ENCODE results near the gene COX4I2.

Gene COX4I2

DNA sequence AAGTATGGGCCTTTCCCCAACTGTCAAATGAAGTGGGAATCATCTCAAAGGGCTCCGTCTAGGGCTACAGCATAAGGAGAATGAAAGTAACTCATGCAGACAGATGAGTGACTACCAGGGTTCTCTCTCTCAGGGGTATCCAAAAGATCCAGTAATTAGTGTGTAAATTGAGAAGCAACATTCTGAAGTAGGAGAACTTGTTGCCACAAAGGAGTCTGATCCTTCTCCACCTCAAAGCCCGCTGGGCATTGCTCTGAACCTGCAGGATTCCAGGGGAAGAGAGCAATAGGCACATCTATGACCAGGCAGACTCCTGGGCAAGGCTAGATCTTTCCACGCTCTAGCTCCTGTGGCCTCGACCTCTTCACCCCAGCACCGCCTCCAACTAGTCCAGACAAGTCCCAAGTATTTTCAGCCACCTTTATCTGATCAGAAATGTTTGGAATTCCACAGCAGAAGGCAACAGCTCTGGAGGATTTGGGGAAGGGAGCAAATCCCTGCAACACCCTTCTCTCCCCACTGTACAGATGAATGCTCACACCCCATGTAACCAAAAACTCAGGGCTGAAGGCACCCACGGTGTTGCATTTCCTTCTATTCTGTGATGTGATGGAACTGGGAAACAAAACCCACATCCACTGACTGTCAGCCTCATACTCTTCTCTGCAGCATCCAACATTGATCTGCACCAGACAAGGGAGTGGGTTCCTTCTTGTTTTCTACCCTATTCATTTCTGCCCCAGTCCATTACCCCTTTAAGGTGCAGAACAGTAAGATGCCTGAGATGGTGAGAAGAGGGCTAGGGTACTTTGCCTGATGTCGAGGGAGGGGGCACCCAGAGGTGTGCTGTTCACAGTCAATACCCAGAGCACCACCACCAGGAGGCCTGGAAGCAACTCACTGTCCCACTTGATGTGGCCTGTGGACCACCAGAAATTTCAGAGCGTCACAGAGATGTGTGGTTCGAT lies 41.0 kb downstream of the COX4I2 start:
- DNase-seq, result peak; percentile 65

DNA sequence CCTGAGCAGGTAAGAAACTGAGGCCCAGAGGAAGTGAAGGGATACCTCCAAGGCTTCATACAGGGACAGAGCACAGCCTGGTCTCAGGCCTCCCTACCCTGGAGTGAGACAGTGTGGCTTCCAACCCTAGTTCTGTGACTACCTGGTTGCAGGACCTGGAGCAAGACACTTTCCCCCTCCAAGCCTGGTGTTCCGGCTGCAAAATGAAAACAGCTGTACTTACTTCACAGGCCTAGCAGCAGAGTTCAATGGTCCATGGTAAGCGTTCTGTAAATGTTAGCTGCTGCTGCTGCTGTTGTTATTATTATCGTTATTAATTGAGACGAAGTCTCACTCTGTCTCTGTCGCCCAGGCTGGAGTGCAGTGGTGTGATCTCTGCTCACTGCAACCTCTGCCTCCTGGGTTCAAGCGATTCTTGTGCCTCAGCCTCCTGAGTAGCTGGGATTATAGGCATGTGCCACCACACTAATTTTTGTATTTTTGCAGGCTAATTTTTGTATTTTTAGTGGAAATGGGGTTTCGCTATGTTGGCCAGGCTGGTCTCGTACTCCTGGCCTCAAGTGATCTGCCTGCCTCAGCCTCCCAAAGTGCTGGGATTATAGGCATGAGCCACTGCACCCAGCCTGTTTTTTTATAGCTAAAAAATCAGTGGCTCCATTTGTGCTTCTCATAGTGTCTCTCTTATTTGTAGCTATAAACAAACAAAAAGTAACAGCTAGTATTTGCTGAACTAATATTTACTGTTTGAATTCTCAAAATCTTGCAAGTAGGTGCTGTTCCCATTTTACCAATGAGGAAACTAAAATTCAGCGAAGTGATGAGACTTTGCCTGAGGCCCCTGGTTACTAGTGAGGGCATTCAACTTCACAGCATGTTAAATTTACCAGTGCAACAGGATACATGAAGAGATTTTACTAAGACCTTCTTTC lies 41.9 kb downstream of the COX4I2 start:
- no peak for DNase-seq

DNA sequence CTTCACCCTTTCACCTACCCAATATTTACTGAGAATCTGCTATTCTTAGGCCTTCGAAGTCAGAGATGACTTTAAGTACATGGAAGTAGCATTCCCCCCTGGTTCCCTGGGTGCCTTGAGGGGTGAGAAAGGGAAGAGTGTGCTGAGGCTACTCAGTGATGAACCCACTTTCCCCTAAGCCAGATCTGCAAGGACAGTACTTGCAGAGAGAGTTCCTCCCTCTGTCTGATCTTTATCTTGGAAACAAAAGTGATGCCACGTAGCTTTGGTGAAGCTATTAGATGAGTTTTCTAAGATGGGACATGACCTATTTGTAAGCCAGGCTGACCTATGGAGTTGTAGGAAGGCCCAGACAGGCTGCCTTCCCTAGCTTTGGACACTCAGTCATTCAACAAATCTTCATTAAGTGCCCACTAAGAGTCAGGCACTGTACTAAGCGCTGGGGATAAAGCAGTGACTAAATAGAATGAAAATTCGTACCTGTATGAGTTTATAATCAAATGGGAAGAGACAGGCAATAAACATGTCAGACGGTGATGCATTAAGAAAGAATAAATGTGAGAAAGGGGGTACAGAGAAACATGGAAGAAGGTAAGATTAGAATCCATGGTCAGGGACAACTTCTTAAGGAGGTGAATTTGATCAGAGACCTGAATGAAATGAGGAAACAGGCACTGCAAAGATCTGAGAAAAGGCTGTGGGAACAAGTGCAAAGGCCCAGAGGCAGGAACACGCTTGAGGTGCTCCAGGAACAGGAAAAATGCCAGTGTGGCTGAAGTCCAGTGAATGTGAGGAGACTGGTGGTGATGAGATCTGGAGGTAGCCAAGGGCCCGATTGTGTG lies 42.8 kb downstream of the COX4I2 start:
- DNase-seq, result no peak

DNA sequence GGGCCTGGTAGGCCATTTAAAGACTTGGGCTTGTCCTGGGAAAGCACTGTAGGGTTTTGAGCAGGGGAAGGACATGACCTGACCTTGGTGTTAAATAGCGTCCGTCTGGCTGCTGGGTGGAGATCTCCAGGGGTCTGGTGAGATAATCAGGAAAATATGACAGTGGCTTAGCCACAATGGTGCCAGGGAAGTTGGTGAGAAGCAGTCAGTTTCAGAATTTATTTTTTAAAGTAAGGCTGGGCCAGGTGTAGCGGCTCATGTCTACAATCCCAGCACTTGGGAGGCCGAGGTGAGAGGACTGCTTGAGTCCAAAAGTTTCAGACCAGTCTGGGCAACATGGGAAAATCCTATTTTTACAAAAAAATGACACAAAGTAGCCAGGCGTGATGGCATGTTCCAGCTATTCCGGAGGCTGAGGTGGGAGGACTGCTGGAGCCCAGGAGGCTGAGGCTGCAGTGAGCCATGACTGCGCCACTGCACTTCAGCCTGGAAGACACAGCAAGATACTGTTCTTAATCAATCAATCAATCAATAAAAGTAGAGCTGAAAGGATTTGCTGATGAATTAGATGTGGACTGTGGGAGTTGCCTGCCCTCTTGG lies 43.5 kb downstream of the COX4I2 start:
- no peak for DNase-seq

DNA sequence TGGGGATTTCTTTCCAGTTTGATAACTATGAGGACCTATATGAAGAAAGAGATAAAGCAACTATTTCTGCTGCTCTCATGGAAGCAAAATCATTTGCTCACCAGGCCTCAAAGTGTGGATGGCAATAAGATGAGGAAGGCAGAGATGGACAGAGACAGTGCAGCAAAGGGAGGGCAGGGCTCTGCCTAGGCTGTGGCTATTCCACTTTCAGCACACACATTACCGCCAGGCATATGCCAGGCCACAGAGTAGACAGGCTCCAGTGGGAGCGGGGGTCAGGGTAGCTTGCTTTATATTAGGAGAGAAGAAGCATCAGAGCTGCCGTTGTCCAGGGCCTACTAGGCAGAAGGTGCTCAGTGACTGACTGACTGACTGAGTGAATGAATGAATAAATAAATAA lies 44.1 kb downstream of the COX4I2 start:
- DNase-seq, result no peak

DNA sequence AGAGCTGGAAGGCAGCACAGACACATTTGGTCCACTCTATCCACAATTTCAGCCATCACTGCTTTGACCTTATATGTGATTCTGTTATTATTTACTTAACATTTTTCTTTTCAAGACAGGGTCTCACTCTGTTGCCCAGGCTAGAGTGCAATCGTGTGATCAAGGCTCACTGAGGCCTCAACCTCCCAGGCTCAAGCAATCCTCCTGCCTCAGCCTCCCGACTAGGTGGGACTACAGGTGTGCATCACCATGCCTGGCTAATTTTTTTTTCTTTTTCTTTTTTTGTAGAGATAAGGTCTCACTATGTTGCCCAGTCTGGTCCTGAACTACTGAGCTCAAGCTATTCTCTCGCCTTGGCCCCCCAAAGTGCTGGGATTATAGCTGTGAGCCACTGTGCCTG lies 44.6 kb downstream of the COX4I2 start:
- no peak for DNase-seq

DNA sequence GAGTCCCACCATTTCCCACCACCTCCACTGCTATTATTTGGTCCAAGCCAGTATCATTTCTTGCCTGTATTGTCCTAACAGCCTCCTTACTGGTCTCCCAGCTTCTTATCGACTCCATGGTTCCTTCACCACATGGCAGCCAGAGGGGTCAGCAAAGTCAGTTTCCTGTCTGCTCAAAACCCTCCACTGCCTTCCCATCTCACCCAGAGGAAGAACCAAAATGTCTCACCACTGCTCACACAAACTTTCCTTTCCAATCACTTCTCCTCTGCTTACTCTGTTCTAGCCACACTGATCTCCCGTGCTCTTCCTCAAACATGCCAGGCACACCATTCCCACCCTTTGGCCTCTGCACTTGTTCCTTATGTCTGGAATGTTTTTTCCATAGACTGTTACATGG lies 45.2 kb downstream of the COX4I2 start:
- no peak for DNase-seq

DNA sequence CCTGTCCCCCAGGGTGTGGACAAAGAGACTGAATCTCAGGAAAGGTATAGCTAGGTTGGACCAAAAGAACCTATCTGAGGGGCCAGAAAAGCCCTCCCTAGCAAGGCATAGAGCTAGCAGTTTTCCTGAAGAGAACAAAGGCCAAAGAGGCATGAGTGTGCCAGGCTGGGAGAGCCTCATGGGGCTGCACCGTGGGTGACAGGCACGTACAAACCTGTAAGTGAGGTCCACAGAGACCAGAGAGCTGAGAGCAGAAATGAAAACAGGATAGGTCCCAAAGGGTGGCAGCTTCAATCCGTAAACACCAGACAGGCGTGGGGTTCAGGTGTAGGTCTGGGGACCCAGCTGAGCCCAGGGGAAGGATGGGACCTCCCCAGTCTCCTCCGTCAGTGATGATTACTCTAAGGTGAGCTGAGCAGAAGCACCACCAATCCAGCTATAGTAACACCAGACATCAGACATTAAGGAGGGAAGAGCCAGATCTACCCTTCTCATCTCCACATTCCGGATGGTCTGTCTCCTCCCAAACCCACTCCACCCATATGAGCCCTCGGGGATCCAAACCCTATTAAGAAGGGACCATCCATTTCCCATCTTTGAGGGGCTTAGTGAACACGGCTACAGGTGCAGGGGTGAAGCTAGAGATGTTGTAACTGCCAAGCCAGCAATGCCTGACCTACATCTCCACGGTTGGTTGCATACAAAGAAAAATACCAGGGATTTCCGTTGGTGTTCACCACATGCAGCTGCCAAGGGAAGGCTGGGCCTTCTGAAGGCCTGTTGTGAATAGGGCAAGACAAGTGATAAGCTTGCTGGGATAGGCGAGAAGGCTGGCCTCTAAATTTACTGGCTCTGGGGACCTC lies 46.7 kb downstream of the COX4I2 start:
- no peak for DNase-seq

DNA sequence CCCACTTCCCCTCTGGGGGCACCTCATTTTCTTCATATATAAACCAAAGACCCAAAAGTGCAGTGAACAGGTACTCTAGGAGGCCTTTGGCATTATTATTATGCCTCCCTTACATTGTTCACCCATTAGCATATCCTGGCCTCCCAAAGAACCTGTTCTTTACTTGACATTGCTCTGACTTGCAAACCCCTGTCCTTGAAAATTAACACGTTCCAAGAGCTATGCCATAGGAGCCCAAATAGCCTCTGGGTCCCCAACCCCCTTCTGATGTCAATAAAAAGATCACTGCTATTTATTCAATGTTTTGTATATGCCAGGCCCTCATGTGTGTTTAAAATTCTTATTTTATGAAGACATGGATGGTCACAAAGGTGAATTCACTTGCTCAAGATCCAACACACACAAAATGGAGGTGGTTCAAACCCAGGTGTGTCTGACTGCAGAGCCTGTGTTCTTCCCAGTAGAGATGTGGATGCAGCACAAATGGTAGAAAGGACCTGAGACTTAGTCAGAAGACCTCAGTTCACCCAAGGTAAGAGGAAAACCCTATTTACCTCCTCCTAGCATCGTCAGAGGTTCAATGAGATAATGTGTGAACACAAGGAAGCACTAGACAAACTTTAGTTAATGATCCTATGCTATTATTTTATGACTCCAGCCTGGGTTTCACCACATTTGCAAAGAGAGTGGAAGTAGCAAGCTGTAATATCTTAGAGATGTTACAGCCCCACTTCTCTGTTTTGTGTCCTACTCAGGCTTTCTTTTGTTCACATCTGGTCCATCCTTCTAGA lies 48.3 kb downstream of the COX4I2 start:
- DNase-seq, result no peak

DNA sequence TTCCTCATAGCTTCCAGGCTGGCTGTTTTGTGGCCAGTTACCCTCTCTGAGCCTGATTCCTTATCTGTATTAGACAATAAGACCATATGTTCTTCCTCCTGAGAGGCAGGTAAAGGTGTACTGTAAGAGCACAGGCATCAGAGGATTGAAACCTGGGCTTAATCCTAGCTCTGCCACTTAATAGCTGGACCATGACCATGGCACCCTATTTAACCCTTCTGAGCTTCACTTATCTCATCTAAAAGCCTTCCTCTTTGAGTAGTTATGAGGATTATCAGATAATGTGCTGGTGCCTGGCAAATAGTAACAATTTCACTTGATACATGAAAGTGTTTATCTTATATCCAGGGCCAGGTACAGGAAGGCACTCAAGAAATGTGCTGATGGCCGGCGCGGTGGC lies 50.1 kb downstream of the COX4I2 start:
- DNase-seq, result no peak

DNA sequence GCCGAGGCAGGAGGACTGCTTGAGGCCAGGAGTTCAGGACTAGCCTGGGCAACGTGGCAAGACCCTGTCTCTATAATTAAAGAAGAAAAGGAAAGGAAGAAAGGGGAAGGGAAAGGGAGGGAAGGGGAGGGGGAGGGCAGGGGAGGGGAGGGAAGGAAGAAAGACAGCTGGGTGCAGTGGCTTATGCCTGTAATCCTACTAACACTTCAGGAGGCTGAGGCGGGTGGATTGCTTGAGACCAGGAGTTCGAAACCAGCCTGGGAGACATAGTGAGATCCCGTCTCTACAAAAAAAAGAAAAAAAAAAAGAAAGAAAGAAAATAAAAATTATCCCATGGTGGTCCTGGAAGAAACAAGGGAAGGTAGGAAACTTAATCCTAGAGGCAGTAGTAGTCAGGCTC lies 51.4 kb downstream of the COX4I2 start:
- DNase-seq, result no peak

DNA sequence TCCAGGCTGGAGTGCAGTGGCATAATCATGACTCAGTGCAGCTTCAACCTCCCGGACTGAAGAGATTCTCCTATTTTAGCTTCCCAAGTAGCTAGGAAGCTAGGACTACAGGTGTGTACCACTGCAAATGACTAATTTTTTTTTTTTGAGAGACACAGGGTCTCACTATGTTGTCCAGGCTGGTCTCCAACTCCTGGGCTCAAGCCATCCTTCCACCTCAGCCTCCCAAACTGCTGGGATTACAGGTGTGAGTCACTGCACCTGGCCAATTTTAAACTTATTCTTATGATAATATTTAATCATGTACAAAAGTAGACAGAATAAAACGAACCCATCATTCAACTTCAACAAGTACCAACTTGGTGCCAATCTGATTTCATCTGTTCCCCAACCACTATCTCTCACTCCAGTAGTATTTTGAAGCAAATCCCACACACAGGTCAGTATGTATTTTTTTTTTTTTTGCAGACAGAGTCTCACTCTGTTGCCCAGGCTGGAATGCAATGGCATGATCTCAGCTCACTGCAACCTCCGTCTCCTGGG lies 52.5 kb downstream of the COX4I2 start:
- DNase-seq, result no peak

DNA sequence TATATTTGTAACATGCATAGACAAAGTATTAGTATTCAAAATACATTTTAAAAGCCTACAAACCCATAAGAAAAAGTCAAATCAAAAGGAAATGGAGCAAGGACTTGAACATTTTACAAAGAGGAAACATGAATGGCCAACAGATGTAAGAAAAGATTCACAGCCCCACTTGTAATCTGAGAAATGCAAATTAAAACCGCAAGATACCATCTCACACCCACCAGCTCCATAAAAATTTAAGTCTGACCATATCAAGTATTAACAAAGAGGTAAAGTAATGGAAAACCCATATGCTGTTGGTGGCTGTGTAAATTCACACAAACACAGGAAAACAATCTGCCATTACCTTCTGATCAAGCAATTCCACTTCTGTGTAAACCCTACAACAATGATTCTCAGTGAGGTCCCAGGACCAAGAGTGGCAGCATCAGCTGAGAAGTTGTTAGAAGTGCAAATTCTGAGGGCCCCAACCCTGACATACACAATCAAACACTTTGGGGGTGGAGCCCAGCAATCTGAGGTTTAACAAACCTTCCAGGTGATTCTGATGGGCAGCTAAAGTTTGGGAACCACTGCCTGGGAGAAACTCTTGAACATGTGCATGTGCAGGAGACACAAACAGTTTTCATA lies 54.0 kb downstream of the COX4I2 start:
- peak; percentile 70 for DNase-seq

DNA sequence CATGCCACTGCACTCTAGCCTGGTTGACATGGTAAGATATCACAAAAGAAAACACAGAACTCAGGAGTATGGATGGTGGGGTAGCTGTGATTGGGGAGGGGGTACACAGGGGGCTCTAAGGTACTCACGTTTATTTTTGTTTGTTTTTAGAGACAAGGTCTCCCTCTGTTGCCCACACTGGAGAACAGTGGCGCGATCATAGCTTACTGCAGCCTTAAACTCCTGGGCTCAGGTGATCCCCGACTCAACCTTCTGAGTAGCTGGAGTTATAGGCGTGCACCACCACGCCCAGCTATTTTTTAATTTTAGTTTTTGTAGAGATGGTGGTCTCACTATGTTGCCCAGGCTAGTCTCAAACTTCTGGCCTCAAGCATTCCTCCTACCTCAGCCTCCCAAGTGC lies 55.7 kb downstream of the COX4I2 start:
- no peak for DNase-seq

DNA sequence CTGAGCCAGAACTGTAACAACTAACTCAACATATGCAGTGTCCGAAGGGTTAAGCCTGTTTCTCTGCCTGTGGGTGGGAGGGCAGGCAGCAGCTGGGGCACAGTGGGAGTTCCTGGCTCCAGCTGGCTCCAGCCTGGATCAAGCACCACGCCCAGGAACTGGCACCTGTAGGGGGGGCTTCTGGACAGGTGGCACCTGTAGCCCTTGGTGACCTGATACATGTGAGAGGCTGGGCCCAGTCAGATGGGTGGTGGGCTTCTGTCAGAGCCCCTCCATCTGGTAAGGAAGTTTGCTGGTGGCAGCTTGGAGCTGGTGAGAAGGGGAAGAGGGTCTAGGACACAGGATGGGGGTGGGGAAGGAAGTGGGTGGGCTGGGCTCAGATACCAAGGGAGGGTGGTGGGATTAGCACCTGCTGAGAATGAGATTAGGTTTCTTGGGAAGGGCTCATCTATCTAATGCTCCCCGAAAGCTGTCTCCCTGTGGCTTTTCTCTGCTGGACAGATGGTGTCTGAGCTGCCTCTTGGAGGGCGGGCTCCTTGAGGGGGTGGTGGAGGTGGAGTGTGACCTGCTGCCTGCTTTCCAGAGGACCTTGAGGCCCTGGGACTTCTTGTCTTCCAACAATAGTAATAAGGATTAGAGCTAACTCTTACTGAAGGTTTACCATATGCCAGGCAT lies 56.4 kb downstream of the COX4I2 start:
- DNase-seq, result no peak
